ENCODE results near the gene SPATA22. TPM values are rescaled to one million over a fixed set of nuclear protein-coding genes. Genes with fewer than 3 reads are reported as not detected.

SPATA22 gene
- total and polyA plus RNA-seq, 2 donors (not counting 1 experiment from before 2014, with no cell fraction given) = 0.43 to 0.54 TPM

GRCh38 chr17:3506054-3506453 is 34.4 kb upstream of the SPATA22 start:
- no peak overlapping the region for H3K4me3 Mint-ChIP-seq
- peaks cover 5% of the 10 kb centered on the region for H3K9me3 Mint-ChIP-seq (ENCODE audit: insufficient read depth)
- Histone ChIP-seq H3K27ac (ENCODE audit: low read length in 2 of 2) (no peak overlapping the region), H3K9me3 (ENCODE audit: control extremely low read depth in 1 of 3, control insufficient read depth in 2 of 3, insufficient read depth in 1 of 3, low read length in 2 of 3) (no peaks in the 10 kb centered on the region), H4K20me1 (ENCODE audit: control insufficient read depth, insufficient read depth, low read length, poor library complexity, severe bottlenecking) (no peaks in the 10 kb centered on the region), H3K36me3 (replicated peaks in 1 of 2; ENCODE audit: control extremely low read depth in 1 of 2, control insufficient read depth in 1 of 2, extremely low read depth in 1 of 2, insufficient read depth in 2 of 2, low read length in 1 of 2) (no peaks in the 10 kb centered on the region), H3K4me2 (replicated peaks; ENCODE audit: low read depth, low read length, poor library complexity, severe bottlenecking) (no peak overlapping the region), H2AFZ (ENCODE audit: insufficient read depth, low read depth, low read length, poor library complexity, severe bottlenecking) (no peak overlapping the region), H3K4me1 (ENCODE audit: control insufficient read depth in 2 of 2, insufficient read depth in 2 of 2, low read length in 2 of 2) (no peaks in the 10 kb centered on the region), H3K9ac (ENCODE audit: low read length) (no peak overlapping the region), H3K4me3 (ENCODE audit: control extremely low read depth in 1 of 5, extremely low read depth in 1 of 5, insufficient read depth in 1 of 5, low read depth in 2 of 5, low read length in 4 of 5) (no peak overlapping the region), H3K27me3 (replicated peaks in 1 of 4; ENCODE audit: control extremely low read depth in 1 of 4, control insufficient read depth in 3 of 4, insufficient read depth in 4 of 4, low read length in 3 of 4) (no peaks in the 10 kb centered on the region), H3K79me2 (ENCODE audit: control insufficient read depth, insufficient read depth, low read length) (no peaks in the 10 kb centered on the region)
- ATAC-seq (ENCODE audit: low read depth) = no peak
- intact Hi-C loops (cut with micrococcal nuclease) = no loop called here
- WGBS (ENCODE audit: insufficient coverage) = 100% methylated on average over 2 of the region's 2 CpGs
- H3K4me1 Mint-ChIP-seq = no peaks in the 10 kb centered on the region
- no peak for DNase-seq
- TF ChIP-seq CTCF (IDR thresholded peaks at IDR 0.05) (no peak), EZH2 (IDR thresholded peaks at IDR 0.05; ENCODE audit: borderline replicate concordance, insufficient read depth, low read depth, low read length, poor library complexity, severe bottlenecking) (no peak)
- ChIA-PET CTCF (no interaction called here), POLR2A (no interaction called here)
- H3K27me3 Mint-ChIP-seq = peaks cover 15% of the 10 kb centered on the region
- H3K27ac Mint-ChIP-seq = no peak overlapping the region

GRCh38 chr17:3505008-3505407 is 33.4 kb upstream of the SPATA22 start:
- no peak overlapping the region for H3K4me2 ChIP-seq (replicated peaks; ENCODE audit: low read depth, low read length, poor library complexity, severe bottlenecking)
- H3K27ac Mint-ChIP-seq = no peak overlapping the region
- DNase-seq = no peak
- ATAC-seq (ENCODE audit: low read depth) = no peak
- no peaks in the 10 kb centered on the region for H3K4me1 Mint-ChIP-seq
- 94% methylated on average over 7 of the region's 7 CpGs for WGBS (ENCODE audit: insufficient coverage)
- peaks cover 18% of the 10 kb centered on the region for H3K27me3 Mint-ChIP-seq
- peaks cover 0 to 5% (median 0%) of the 10 kb centered on the region in 3 donors for H3K9me3 ChIP-seq (ENCODE audit: control extremely low read depth in 1 of 3, control insufficient read depth in 2 of 3, insufficient read depth in 1 of 3, low read length in 2 of 3)
- H2AFZ ChIP-seq (ENCODE audit: insufficient read depth, low read depth, low read length, poor library complexity, severe bottlenecking) = no peak overlapping the region
- ChIA-PET CTCF (no interaction called here), POLR2A (no interaction called here)
- no peak overlapping the region for H3K4me3 ChIP-seq (ENCODE audit: control extremely low read depth in 1 of 5, extremely low read depth in 1 of 5, insufficient read depth in 1 of 5, low read depth in 2 of 5, low read length in 4 of 5)
- H4K20me1 ChIP-seq (ENCODE audit: control insufficient read depth, insufficient read depth, low read length, poor library complexity, severe bottlenecking) = no peaks in the 10 kb centered on the region
- H3K36me3 ChIP-seq (replicated peaks in 1 of 2; ENCODE audit: control extremely low read depth in 1 of 2, control insufficient read depth in 1 of 2, extremely low read depth in 1 of 2, insufficient read depth in 2 of 2, low read length in 1 of 2) = no peaks in the 10 kb centered on the region
- intact Hi-C loops (cut with micrococcal nuclease) = no loop called here
- H3K9ac ChIP-seq (ENCODE audit: low read length) = no peak overlapping the region
- H3K79me2 ChIP-seq (ENCODE audit: control insufficient read depth, insufficient read depth, low read length) = no peaks in the 10 kb centered on the region
- no peak overlapping the region for H3K27ac ChIP-seq (ENCODE audit: low read length in 2 of 2)
- no peak overlapping the region for H3K4me3 Mint-ChIP-seq
- no peaks in the 10 kb centered on the region for H3K4me1 ChIP-seq (ENCODE audit: control insufficient read depth in 2 of 2, insufficient read depth in 2 of 2, low read length in 2 of 2)
- no peaks in the 10 kb centered on the region for H3K27me3 ChIP-seq (replicated peaks in 1 of 4; ENCODE audit: control extremely low read depth in 1 of 4, control insufficient read depth in 3 of 4, insufficient read depth in 4 of 4, low read length in 3 of 4)
- H3K9me3 Mint-ChIP-seq (ENCODE audit: insufficient read depth) = peaks cover 5% of the 10 kb centered on the region
- no peak for TF ChIP-seq EZH2 (IDR thresholded peaks at IDR 0.05; ENCODE audit: borderline replicate concordance, insufficient read depth, low read depth, low read length, poor library complexity, severe bottlenecking)
- no peak for TF ChIP-seq CTCF (IDR thresholded peaks at IDR 0.05)

Measured in B cell (primary cell).